Femur (tissue), 1 donor: ENCODE measurements around the gene LY9.
"Not testable (repeated sequence)": the region's sequence is repeated elsewhere in the genome, so short reads cannot be mapped to it uniquely, and the experiment has no call there.

Experiments
- DNase-seq: peaks from one replicate; pipeline ENCODE4 v3.0.0-alpha.2; 2017

The LY9 gene

GRCh38 chr1:160868141-160868540 is 72.2 kb downstream of the LY9 start:
- DNase-seq: no peak

DNA sequence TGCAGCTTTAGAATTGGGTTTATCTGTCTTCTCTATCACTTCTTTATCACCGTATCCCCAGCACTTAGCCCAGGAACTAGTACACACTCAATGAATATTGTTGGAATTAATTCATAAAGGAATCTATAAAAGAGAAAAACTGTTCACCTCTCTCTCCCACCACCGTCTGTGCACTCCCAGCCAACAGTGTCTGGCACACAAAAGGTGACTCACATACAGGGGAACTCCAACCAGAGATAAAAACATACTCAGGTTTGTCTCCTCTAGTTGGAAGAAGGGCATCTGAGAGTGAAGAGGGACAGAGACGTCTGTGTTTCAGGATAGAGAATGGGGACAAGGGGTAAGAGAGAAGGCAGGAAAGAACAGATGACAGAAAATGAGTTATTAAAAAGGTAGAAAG is 79.0 kb downstream of the LY9 start:
- no peak for DNase-seq

DNA sequence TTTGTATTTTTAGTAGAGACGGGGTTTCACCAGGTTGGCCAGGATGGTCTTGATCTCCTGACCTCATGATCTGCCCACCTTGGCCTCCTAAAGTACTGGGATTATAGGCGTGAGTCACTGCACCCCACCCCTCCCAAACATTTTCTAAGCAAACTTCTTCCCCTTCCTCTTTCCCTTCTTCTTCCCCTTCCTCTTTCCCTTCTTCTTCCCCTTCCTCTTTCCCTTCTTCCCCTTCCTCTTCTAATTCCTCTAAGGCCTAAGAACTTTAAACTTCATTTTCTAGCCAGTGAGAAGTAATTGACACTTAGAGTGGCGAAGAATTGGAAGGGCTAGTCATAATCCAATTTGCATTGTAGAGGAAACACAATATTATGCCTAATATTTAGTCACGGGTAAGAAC is 79.6 kb downstream of the LY9 start:
- not testable (repeated sequence) for DNase-seq

DNA sequence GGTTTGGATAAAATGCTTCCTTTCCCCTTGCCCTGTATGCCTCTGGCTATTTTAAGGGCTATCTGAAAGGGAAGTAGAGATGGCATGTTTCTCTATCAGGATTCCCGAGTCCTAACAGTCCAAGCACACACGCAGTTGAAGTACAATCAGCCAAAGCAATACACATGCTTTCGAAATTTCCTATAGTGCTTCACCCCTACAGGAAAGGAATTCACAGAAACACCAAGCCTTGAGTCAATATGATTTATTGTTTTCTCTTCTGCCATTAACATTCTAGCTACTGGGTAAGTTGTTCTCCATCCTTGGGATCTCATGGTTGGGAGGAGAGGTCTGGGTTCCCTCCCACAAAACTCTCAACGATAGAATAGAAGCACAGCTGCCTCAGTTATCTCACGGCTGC is 80.3 kb downstream of the LY9 start:
- DNase-seq: no peak

- DNase-seq: no peak
These were observed 81.2 kb downstream of the LY9 start for GRCh38 chr1:160877221-160877620.
